GM21360 (cell line): Measurements from ENCODE around the gene MASTL.

ENCODE experiments used
- ATAC-seq: cut with Tn5 transposase; IDR thresholded peaks from one replicate; pipeline ENCODE4 v1.9.1; 2021; ENCODE audit warnings: mild to moderate bottlenecking, moderate library complexity; ENCODE audit not compliant: unreplicated experiment

The MASTL gene

GRCh38 chr10:27225011-27225590 is 69.9 kb downstream of the MASTL start:
- no peak for ATAC-seq

- ATAC-seq: no peak
Observed at GRCh38 chr10:27225642-27226257, 70.6 kb downstream of the MASTL start.

GRCh38 chr10:27230022-27230421 is 74.9 kb downstream of the MASTL start:
- ATAC-seq: no peak

- ATAC-seq: no peak
Observed at GRCh38 chr10:27235706-27236105, 80.6 kb downstream of the MASTL start.
